HG02798 (cell line): Measurements from ENCODE around the gene RPL36.
A peak's percentile ranks its signal among the peaks of the same experiment; 100 is the strongest.

Experiments
- ATAC-seq: cut with Tn5 transposase; IDR thresholded peaks from one replicate; pipeline ENCODE4 v1.9.1; 2021; ENCODE audit warnings: mild to moderate bottlenecking; ENCODE audit not compliant: unreplicated experiment, poor library complexity

Gene RPL36

DNA sequence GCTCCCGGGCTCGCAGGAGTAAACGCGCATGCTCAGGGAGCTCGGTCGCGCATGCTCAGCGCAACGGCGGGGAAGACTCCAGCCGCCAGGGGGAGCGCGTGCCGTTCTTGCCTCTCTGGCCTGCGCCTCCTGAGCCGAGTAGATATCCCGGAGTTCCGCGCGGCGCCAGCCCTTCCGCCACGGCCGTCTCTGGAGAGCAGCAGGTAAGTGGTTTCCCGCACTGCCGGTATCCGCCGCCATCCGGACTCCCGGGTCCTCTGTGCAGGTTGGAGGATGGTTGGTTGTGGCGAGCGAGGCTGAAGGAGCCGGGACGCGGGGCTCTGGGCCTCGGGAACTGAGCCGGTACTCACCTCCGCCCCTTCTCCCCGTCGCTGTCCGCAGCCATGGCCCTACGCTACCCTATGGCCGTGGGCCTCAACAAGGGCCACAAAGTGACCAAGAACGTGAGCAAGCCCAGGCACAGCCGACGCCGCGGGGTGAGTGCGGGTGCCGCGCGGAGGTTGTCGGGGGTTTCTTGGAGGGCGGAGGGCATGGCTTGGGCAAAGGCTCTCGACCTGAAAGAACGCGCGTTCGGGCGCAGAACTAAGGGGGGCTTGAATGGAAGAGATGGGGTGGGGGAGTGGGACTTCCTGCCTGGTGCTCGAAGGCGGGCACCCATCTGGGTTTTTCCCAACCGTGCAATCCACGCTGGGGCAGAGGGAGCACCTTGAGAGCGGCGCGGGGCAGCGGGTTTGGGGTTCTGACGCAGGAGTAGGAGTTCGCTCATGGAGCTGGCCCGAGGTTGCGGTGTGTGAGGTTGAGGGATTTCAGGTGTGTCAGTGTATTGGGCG is at the start of gene RPL36:
Gene RPL36, plus strand, starts transcription at position 171 of the 830 bp plus-strand sequence. Its CDS starts 213 bp downstream, at position 384.
- ATAC-seq = peak; percentile 64

DNA sequence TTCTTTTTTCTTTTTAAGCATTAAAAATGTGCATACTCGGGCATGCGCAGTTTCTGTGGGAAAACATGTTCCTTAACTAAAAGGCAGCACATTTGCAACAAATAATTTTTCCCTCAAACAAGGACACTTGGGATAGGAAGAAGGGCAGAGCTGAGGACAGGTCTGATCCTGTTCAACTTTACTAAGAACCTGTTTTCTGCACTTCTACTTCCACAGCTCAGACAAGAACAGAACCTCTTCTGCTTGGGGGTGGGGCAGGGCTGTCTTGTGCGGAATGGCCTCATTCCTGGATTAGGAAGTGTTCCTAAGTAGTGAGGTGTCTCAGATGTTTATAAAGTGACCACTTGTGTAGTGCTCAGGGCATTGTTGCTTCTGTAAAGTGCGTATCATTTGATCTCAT is 48.9 kb upstream of the RPL36 start:
- no peak for ATAC-seq

DNA sequence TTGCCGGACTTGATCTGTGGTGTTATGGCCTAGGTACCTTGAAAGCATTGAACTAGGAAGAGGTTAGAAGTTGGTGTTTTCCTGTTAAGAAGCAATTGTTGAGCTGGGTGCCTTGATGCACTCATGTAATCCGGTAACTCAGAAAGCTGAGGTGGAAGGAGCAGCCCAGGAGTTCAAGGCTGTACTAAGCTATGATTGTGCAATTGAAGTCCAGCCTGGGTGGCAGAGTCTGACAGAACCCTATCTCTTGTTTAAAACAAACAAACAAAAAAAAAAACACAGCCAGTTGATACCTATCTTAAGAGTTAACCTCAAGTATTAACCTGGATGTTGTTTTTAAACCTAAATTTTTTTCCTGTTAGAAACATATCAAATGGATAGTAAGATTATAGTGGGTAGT is 47.9 kb upstream of the RPL36 start:
- ATAC-seq = no peak

DNA sequence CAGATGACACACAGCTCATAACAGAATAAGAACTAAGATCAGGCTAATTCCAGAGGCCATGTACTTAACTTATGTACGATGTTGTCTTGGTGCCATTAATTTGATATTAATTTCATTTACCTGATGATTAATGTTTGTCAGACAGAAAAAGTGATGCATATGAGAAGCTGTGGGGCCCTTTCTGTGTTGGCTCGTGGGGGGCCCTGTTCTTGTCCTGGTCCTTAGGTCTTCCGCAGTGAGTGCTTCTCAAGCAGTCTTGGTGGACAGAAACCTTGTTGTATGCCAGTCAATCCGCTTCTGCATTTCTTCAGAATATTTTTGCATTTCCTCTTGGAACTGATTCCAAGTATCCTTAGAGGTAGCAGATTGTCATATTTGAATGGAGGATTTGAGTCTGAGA is 47.0 kb upstream of the RPL36 start:
- ATAC-seq = no peak

DNA sequence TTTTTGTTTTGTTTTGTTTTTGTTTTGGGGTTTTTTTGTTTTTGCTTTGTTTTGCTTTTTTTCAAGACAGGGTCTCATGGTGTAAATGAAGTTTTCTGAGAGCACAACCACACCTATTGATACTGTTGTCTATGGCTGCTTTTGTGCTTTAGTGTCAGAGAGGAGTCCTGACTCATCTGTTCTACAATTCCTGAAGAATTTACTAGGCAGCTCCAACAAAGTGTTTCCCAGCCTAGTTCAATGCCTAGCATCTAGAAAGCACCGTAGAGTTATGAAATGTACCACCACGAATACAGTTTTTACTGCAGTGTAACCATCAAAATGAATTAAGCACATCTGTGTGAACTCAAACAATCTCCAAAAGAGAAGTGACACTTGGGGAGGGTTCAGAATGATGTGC is 46.1 kb upstream of the RPL36 start:
- ATAC-seq = no peak

DNA sequence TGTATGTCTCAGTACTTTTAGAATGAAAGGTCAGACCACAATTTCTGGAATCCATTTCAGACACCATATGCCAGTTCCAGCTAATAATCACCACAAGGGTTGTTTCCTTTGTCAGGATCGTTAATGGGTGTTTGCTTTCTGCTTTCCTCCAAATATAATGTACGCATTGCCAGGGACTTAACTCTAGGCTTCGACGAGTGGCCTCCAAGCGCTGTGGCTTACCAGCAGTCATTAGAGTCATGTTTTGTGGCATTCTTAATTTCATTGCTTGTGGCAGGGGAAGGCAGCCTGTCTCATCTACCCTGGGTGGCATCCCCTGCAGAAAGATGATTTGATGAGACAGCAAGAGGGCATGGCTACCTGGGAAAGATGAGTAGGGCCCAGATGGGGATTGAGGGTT is 44.7 kb upstream of the RPL36 start:
- no peak for ATAC-seq

DNA sequence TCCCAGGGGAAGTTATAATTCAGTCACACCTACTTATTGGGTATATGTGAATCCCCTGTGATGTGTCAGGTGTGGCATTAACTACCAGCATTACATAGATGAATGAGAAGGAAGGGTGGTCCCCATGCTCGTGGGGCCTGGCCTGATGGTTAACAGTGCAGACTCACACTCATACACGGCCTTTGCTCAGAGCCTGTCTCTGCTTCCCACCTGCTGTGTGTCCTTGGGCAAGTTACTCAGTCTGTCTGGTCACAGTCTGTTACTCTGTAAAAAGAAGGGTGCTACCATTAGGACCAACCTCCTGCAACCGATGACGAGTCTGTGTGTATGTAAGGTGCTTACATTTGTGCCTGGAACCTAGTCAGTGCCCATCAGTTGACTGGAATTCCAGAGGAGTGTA is 43.4 kb upstream of the RPL36 start:
- no peak for ATAC-seq

DNA sequence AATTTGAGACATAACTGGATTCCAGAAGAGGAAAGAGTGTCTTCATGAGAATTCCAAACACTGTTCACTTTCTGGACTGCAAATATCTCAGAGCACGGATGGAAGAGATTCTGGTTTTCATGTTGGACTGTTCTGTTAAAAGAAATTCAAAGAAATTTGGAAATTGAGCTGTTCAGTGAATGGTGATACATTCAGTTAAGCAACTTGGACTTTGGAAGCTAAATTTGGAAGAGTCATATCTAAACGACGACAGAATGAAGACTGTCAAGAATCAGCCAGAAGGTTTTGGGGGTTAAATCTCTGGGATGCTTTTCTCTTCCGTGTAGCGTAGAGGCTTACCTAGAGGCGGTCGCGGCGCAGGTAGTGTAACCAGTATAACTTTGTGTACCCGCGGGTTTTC is 41.6 kb upstream of the RPL36 start:
- no peak for ATAC-seq

DNA sequence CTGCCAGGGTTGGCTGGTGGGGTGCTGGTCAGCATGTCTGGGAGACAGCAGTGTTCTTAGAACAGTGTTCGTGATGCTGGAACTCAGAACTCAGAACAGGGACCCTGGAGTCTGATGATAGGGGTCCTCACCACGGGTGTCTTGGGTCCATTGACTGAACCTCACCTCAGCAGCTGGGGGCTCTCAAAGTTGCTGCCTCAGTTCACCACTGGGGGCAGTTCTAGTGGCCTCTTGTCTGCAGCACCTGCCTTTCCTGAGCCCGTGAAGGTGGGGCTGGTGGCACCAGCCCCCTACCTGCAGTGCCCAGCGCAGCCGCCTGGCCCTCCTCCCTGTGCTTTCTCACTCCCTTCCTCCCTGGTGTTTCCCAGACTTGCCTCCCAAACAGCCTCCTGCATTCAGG is 38.7 kb upstream of the RPL36 start:
- ATAC-seq = no peak

DNA sequence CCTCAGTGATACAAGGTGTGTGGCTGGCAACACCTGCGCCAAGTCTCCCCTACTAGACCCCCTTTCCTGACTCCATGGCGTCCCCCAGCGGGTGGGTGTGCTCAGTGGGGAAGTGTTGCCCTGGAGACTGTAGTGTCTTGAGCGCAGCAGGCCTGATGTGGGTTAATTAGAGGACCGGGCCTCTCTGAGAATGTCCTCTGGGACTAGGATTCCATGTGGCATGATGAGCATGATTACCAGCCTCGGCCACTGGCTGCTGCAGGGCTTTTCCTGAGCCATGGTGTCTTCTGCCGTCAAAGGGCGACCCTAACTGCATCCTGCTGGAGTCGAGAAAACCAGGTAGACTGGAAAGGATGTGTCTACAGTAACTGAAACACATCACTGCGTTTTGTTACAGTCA is 37.8 kb upstream of the RPL36 start:
- no peak for ATAC-seq

DNA sequence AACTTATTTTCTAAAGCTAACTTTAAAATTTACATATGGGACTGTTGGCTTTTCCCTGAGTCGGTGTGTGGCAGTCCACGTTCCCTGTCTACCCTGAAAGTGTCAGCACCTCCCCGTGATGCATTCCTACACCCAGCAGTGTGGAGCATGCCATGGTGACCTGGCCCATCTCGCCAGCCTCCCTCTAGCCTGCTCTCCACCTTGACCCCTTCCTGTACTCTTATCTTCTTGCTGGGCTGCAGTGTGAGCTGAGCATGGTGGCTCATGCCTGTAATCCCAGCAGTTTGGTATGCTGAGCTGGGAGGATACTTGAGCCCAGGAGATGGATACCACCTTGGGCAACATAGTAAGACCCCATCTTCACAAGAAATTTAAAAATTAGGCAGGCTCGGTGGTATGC is 35.2 kb upstream of the RPL36 start:
- ATAC-seq = no peak

DNA sequence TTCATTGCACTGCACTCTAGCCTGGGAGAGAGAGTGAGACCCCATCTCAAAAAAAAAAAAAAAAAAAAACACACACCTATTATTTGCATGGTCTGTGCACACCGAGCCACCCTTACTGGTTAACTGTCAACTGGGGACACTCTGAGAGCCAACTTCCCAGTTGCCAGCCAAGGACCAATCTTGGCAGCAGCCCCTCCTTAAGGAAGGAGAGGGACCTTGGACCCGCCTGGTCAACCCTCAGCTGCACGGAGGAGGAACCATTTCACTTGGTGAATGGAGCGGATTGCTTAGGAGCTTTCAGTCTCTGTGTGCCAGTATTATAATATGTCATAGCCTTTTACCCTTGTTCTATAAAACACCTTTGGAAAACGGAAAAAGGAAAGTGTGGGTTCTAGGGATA is 34.7 kb upstream of the RPL36 start:
- ATAC-seq = no peak

DNA sequence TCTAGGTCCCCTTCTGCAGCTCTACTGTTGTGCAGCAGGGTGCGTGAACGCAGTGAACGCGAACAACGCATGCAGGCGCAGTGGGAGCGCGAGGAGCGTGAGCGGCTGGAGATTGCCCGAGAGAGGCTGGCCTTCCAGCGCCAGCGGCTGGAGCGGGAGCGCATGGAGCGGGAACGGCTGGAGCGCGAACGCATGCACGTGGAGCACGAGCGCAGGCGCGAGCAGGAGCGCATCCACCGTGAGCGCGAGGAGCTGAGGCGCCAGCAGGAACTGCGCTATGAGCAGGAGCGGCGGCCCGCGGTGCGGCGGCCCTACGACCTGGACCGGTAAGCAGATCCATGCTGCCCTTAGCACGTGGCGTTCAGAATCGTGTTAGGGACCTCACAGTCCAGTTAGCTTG is 28.6 kb upstream of the RPL36 start:
- no peak for ATAC-seq

DNA sequence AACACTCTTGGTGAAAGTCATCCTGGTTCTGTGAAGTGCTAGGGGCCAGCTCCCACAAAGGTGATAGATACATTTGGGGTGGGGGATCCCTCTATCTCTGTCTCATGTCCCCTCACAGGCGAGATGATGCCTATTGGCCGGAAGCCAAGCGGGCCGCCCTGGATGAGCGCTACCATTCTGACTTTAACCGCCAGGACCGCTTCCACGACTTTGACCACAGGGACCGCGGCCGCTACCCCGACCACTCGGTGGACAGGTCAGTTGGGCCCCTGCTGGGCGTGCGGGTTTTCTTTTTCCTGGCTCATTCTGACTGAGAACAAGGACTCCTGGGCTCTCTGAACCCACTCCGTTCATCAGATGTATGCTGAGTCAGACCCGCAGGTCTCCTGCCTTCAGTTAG is 26.2 kb upstream of the RPL36 start:
- no peak for ATAC-seq

DNA sequence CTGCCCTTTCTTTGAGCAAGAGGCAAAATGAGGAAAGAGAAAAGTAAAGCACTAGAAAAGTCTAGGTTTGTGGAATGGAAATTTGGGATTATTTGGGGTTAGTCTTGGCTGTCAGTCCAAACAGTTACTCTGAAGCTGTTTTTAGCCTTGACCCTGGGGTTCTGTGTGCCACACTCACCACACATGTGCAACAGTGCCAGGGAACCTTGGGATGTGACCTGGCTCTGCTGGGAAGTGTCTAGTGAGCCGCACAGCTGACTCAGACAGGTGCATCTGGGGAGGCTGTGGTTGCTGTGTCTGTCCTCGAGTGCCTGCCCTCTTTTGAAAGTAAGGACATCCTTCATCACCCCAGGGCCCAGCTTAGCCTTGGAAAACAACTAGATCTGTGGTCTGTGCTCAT is 25.6 kb upstream of the RPL36 start:
- ATAC-seq = no peak

DNA sequence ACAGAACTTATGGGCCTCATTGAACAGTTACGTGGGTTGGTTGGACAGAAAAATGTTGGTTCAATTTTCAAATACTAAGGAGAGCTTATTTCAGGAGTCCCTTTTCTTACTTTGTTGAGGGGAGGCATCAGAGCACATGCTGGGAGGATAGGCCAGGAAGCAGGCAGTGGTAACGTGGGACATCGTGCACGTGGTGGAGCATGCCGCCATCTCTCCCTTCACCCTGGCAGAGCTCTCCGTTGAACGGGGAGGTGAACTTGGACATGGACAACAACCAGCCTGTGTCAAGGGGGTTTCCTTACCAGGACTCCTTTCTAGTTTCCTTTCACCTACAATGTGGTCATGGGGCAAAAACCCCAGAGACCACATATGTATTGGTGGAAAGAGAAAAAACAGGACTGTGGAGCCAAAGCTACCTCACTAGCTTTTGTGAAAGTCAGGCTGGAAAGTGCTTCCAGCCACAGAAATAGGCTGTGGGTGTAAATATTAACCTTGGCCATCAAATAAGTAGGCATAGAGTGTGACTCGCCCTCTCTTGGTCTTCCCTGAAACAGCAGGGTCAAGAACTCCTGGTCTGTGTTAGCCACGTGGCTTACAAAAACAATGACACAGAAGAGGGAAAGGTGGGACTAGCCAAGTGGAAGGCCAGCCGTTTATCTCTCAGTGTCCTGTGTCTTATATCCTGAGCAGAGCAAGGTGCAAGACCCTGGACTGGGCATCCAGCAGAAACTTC is 24.1 kb upstream of the RPL36 start:
- ATAC-seq = no peak

DNA sequence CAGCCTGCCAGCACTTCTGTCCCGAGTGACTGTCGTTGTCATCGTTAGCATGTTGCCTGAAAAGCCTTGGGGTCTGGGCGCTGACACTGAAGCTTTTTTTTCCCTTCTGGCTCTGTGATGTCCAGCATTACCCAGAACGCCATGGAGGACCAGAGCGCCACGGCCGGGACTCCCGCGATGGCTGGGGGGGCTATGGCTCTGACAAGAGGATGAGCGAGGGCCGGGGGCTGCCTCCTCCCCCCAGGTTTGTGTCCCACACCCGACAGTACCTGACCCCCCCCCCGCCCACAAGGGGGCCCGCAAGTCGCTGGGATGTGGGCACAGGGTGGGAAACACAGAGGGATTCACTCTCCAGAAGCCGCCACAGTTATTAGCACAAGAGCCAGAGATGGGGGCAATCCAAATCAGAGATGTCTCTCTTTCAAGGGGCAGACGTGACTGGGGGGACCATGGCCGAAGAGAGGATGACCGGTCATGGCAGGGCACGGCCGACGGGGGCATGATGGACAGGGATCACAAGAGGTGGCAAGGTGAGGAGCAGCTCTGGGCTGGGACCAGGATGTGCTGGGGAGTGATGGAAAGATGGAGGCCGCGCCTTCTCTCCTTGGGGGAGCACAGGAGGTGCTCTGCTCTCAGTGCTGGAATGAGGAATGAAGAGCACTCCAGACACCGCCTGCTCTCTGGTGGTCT is 23.0 kb upstream of the RPL36 start:
- ATAC-seq = no peak

DNA sequence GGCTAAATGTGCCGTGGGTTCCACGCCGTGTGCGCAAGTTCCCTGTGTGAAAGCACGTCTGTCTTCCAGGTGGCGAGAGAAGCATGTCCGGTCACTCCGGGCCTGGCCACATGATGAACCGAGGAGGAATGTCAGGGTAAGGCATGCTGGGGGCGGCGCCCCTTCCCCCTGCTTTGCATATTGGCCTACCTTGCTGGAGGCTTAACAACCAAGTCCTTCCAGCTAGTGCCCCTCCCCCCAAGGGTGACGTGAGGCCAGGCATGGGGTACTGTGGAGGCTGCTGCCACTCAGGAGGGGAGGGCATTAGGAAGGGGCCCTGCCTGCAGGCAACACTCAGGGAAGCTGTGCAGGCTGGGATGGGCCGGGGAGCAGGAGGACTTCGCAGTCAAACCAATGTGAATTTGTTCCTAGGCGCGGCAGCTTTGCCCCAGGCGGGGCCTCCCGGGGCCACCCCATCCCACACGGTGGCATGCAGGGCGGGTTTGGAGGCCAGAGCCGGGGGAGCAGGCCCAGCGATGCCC is 22.3 kb upstream of the RPL36 start:
- ATAC-seq = no peak

DNA sequence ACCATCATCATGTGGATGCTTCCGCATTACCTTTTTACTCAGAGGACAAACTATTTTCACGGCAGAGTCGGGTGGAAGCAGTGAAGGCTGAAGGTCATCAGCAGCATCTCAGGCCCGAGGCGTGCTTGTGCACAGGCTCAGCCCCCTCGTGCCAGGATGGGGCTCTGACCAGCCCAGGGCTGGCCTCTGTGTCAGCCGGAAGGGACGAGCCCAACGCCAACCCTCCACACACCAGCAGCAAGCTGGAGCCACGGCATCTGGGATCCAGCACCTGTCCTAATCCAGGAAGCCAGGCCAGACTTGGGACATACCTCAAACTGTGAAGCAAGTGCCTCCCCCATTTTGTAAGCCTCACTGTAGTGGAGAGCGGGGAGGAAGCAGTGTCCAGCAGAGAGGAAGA is 20.9 kb upstream of the RPL36 start:
- no peak for ATAC-seq

DNA sequence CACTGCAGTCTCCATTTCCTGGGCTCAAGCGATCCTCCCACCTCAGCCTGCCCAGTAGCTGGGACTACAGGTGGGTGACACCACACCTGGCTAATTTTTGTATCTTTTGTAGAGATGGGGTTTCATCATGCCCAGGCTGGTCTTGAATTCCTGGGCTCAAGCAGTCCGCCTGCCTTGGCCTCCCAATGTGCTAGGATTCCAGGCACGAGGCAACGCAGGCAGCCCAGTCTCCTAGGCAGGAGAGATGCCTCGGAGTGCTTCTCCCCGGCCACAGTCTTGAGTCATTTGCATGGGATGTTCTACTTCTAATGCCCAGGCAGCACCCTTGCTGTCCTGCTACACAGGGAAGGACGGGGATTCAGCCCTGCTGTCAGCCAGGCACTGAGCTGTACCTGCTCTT is 18.5 kb upstream of the RPL36 start:
- ATAC-seq = no peak
